Retinal pigment epithelial cell (primary cell): ENCODE data around the gene RRBP1.

ENCODE experiments used
- DNase-seq: peaks from one replicate; pipeline ENCODE4 v3.0.0-alpha.2; 2010; ENCODE audit warnings: low read depth
- H3K4me3 ChIP-seq: 2 replicates; pipeline ENCODE4 v1.5.1; 2011; ENCODE audit warnings: mild to moderate bottlenecking, low read length, control low read depth, moderate library complexity
- CTCF ChIP-seq: conservative IDR thresholded peaks from 2 replicates; pipeline ENCODE4 v1.5.1; 2011; ENCODE audit warnings: low read depth, low read length, control low read depth, inconsistent platforms

The RRBP1 gene

GRCh38 chr20:17633850-17634500, 48.1 kb downstream of the RRBP1 start:
- H3K4me3 ChIP-seq = no peak overlapping the region
- DNase-seq = no peak
- TF ChIP-seq CTCF = no peak

- no peak overlapping the region for H3K4me3 ChIP-seq
Measured at GRCh38 chr20:17633221-17633849, 48.7 kb downstream of the RRBP1 start.

GRCh38 chr20:17631576-17632319, 50.3 kb downstream of the RRBP1 start:
- H3K4me3 ChIP-seq = no peak overlapping the region
- DNase-seq = no peak
- no peak for TF ChIP-seq CTCF

More at GRCh38 chr20:17633221-17633849, 48.7 kb downstream of the RRBP1 start:
- no peak for DNase-seq
- TF ChIP-seq CTCF = no peak

GRCh38 chr20:17630806-17631195, 51.2 kb downstream of the RRBP1 start:
- no peak overlapping the region for H3K4me3 ChIP-seq
- DNase-seq = no peak
- TF ChIP-seq CTCF = no peak

GRCh38 chr20:17630151-17630805, 51.8 kb downstream of the RRBP1 start:
- no peak for DNase-seq
- no peak overlapping the region for H3K4me3 ChIP-seq
- TF ChIP-seq CTCF = no peak

- no peak for TF ChIP-seq CTCF
- no peak overlapping the region for H3K4me3 ChIP-seq
- DNase-seq = no peak
Measured at GRCh38 chr20:17629678-17630089, 52.4 kb downstream of the RRBP1 start.
